EL (cell line): ENCODE data around the gene EVX1.
A peak's percentile ranks its signal among the peaks of the same experiment; 100 is the strongest.

Source experiments
- DNase-seq: peaks from one replicate; pipeline ENCODE4 v3.0.0-alpha.2; 2016

Gene EVX1

DNA sequence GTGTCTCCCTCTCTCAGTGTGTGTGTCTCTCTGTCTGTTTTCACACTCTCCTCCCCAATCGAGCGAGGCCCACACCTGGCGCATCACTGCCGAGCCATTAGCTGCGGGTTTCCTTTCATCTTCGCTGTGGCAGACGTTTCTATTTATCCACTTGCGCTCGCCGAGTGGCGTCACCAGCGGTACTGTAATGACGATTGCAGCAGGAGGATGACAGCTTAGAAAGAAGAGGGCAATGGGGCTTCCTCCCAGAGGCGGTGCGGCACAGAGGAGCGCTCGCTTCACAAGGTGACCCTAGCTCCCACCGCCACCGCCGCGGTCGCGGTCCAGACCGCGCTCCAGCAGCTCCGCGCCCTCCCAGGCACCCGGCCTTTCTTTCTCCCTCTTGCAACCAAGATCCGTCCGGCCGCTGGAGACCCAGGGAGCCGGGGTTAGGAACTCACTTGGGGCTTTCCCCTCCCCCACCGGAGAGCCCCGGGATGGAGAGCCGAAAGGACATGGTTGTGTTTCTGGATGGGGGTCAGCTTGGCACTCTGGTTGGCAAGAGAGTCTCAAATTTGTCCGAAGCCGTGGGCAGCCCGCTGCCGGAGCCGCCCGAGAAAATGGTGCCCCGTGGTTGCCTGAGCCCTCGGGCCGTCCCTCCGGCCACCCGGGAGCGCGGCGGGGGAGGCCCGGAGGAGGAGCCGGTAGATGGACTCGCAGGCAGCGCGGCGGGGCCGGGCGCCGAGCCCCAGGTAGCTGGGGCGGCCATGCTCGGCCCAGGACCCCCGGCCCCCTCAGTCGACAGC is at the start of gene EVX1:
TSS of gene EVX1 (plus strand) at position 248 of the 785 bp plus-strand sequence. CDS start at position 477, 229 bp downstream.
- DNase-seq, result peak; percentile 17

GRCh38 chr7:27193335-27194001 is 49.1 kb upstream of the EVX1 start:
- DNase-seq, result peak; percentile 68

GRCh38 chr7:27194002-27194352 is 48.6 kb upstream of the EVX1 start:
- DNase-seq, result no peak

GRCh38 chr7:27194686-27195379 is 47.8 kb upstream of the EVX1 start:
- peak; percentile 65 for DNase-seq

DNA sequence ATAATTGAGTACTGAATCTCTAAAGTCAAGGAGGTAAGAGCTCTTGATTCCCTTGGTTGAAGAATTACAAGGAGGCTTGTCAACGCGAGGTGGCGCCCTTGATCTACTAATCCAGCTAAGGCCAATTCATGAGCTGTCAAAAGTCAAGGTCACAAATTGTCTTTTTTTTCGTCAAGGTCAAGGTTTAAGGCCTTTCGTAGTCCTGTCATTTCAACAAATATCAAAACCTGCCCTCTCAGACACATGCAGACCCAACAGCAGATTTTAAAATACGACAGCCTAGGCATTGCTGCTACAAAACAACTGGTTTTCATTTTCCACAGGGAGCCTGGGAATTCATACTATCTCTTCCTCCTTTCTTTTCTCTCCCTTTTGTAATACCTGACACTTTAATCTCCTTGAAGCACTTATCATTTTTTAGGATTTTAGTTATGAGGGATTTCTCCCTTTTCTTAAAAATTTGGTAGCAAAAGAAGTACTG is 46.3 kb upstream of the EVX1 start:
- DNase-seq, result peak; percentile 86

DNA sequence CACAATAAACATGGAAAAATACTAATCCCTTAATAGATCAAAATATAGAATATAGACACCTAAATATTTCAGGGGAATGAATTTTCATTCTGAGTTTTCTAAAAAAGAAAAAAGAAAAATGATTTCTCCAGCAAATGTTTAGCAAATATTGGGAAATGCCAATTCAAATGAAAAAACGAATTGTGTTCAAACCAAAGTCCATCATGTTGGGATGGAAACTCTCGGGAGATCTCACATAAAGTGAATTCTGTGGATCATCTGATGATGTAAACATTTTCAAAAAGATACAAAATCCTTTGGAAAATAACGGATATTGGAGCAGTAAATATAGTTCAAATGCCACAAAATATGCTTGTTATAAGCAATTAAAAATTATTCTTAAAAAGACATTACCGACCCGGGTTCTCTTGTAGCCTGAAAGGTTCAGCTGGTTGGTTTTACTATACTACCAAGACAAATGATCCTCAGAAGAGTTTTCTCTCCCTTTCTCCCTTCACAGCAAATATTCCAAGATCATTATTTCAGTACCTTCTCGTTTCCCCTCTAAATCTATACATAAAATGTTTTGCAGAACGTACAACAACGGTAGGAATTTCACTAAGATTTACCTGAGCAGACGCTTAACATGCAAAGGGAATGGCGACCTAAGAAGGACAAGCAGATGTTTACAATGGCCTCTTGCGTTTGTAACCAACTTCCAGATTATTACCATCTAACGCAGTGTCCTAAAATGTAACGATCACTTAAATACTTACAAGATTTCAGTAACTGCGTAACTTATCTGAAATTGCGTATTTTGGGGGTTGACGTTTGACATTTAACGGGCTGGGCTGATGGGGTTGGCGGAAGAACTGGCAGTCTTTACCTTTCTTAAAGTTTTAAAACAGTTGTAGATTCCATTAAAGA is 45.2 kb upstream of the EVX1 start:
- DNase-seq, result peak; percentile 33

DNA sequence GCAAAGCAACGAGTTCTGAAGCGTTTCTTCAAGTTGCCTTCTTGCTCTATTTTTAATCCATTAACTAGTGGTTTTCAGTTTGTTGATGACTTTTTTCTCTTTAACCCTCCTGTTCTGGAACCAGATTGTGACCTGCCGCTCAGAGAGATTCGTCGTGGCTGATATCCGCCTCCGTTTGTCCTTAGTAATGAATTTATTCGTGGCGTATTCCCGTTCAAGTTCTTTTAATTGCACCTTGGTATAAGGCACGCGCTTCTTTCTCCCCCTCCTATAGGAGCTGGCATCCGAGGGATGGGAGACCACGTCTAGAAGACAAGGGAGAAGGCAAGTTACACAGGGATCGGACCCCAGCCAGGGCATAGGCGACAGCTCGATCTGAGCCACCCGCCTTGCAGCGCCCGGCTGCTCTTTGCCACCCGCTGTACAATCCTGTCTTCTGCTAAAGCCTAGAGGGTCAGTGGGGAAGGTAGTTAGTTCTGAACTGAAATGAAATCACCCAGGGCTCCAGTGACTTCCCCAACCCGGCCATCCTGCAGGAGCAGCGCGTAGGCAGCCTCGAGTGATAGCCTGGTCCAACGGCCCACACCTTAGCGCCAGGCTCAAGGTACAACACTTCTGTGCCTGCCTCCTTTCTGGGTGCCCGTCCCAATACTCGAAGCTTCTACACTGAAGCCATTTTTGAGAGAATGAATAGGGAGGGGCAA is 44.3 kb upstream of the EVX1 start:
- peak; percentile 45 for DNase-seq

DNA sequence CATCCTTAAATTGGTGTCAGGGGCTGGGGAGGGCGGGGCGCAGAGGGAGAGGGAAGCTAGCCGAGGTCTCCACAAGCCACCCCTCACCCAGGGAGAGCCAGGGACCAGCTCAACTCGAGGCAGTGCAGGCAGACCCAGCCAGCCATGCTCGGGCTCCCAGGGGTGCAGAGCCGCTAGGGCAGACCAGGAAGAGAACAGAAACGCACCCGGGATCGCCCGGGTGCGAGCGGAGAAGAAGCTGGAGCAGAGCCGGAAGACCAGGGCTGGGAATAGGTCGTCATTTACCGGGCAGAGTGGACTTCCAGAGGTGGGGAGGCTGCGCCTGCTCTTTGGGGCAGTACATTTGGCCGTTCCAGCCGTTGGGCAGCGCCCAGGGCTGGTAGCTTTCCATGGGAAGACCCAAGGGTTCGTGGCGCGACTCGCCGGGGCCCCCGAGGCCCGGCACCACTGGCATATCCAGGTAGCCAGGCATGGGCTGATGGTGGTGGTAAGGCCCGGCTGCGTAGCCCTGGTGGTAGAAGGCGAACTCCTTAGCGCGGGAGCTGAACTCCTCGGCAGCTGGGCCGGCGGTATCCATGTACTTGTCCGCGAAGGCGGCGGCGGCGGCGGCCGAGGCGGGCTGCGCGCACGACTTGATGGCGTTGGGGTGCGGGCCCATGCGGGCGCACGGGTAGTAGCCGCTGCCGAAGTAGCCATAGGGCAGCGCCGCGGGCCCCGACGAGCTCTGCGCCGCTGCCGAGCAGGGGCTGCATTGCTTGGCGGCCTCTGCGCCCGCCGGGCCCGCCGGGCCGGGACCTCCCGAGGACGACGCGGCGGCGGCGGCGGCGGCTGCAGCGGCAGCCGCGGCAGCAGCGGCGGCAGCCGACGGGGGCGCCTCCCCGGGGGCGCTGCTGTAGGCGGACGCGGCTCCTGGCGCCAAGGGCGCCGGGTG is 43.5 kb upstream of the EVX1 start:
- DNase-seq, result peak; percentile 52

DNA sequence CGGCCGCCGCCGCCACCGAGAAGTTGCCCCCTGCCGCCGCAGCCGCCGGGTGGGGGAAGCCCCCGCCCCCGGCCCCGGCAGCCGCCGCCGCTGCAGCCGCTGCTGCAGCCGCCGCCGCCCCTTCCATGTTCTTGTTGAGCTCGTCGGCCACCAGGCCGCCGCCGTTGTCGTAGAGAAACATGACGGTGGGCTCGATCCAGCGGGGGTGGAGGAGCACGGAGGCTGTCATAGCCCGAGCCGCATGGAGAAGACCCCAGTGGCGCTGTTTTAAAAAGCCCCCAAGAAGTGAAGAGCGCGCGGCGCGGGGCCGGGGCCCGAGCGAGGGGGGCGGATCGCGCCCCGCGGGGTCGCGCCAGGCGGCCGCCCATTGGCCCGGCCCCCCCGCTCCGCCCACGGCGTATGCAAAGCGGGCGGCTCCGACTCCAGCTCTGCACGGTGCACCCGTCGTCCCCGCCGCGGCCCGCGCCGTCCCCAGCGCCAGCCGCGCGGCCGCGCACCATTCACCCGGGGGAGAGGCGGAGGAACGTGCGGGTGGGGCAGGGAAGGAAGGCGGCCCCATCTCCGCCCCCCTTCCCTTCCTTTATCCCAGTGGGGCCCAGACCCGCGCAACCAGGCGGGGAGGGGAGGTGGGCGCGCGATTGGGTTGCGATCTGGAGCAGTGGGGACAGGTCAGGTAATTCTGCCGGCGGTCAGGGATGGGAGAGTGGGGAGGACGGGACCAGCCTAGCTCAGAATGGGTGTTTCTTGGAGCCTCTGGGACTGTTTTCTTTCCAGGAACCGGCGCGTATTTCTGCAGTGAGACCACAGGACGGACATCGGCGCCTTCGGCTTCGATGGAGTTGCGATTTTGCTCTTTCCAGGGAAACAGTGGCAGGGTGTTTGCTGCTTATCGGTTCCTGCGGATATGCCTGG is 42.5 kb upstream of the EVX1 start, which contains the start of gene HOXA13:
TSS of gene HOXA13 (minus strand) at position 243 of the 912 bp plus-strand sequence. CDS start at position 229, 14 bp downstream.
- DNase-seq, result peak; percentile 90

DNA sequence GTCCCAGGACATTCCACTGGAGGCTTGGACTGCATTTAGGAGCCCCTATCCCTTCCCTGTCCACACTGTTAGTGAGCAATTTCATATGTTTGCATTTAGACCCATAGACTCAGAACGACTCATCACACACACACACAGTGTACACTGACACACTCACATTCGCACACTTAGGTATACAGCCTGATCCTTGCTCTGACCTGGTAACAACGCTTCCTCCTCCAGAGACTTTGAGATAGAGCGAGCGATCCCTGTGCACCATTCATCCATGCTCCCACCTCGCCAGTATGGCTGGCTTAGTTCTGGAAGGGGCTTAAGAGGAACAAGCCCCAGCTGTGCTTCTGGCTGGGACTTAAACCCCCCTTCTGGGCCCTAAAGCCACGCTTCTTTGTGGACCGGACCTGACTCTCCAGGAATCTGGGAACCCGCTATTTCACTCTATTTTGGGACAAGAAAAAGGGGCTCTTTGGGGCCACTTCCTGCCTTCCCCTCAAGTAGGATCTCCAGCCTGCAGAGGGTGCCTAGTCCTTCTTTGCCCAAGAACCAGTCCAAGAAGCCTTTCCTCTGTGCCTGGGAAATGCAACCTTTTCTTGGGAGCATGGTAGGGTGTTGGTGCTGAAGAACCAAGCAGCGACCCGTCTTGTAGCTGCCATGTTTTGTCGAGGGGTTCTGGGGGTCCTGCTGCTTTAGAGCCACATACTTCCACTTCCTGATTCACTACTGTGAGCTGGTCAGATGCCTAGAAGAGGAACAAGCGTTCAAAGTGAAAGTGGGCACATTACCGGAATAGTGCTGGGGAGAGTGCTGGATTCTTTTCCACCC is 41.6 kb upstream of the EVX1 start:
- peak; percentile 28 for DNase-seq

DNA sequence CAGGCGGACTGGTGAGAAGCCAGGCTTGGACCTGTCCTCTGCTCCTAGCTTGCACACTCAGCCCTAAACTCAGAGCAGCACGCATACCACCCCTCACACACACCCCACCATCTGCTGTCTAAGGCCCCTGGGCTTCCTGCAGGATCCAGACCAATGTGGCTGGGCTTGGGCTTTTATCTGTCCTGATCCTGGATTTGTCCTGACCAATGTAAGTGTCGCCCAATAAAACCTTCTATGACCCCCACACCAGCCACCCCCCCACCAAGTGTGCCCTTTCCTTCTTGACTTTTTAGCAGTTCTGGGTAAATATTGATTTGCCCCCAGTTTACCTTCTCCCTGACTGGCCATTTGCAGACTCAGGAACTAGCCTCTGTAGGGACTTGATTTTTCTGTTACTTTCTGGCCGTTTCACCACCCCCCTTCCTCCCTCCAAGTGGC is 41.0 kb upstream of the EVX1 start:
- DNase-seq, result no peak

DNA sequence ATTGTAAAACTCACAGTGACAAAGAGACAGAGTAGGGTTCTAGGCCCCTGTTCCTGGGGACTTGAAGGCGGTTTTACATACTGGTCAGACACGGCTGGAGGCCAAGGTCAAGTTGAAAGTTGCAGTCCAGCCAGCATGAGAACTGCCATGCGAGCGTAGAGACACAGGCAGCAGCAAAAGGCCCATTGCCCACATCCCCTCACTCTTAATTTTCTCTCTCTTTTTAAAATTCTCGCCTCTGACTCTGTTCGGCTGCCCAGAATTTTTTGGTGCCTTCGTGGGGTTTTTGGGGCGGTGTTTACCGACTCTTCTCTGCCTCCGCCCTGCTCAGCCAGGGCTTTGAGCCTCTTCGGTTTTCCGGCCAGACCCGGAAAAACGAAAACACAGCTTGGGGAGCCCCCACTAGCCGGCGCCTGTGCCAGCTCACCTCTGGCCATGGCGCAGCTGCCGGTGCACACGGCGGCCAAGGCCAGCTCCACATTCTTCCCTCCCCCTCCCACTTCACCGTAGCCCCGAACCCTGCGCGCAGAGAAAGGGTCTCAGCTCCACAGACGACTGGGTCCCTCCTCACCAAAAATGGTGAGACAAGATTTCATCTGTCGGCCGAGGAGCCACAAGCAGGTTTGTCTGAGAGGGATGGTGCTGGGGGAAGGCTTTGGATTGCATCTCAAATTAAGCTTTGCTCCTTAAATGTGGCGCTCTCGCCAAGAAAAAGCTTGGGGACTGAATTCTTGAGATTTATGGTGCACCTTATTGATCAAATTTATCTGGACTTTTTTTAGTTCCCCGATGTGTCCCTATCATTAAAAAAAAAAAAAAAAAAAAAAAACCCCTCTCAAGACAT is 40.4 kb upstream of the EVX1 start:
- DNase-seq, result no peak

GRCh38 chr7:27202862-27203134 is 39.8 kb upstream of the EVX1 start:
- no peak for DNase-seq

DNA sequence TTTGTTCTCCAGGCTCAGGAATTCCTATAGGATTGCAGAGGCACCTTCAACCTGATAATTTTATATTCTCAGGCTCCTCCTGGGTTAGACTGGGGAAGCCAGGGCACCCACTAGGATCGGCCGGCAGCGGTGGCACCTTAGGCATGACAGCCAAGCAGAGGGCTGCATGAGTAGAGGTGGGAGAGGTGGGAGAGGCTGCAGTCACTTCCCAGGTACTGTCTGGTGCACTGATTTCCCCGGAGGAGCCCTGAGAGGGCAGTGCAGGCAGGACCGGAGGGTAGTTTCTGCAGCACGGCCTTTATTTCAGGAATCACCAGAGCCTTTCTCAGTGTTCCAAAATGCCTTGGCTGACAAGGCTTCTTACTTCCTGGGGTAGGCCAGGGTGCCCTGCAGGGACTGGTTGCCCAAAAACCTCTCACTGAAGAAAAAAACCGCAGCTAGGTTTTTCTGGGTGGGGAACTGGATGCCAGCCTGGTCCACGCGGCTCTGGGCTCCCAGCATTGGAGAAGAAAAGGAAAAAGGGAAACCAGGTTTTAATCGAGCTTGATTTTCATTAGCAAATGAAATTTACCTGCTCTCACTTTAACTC is 39.1 kb upstream of the EVX1 start:
- DNase-seq, result no peak

DNA sequence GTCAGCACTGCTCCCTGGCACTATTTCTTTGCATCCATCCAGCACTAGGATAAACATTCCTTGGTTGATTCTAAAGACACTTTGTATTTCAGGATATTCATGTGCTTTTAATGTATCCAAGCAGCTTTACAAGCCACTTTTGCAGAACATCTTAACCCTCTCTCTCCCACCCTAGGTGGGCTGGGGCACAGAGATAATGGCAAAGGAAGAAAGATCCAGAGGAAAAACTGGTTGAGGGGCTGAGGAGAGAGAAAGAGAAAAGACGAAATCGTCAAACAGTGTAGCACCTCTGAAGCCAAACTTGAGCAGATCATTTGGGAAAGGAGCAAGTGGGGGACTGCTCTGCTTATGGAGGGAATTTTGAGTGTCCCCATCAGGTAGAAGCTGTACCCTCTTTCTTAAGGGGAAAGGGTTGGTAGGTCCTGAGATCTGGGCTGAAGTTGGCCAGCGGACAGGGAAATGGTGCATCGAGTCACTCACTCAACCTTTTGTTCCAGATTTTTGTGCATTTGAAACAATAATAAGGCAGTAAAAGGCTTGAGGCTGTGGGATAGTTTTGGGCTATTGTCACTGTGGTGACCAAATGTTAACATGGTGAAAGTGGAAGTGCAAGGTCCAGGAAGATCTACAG is 38.5 kb upstream of the EVX1 start:
- DNase-seq, result no peak

DNA sequence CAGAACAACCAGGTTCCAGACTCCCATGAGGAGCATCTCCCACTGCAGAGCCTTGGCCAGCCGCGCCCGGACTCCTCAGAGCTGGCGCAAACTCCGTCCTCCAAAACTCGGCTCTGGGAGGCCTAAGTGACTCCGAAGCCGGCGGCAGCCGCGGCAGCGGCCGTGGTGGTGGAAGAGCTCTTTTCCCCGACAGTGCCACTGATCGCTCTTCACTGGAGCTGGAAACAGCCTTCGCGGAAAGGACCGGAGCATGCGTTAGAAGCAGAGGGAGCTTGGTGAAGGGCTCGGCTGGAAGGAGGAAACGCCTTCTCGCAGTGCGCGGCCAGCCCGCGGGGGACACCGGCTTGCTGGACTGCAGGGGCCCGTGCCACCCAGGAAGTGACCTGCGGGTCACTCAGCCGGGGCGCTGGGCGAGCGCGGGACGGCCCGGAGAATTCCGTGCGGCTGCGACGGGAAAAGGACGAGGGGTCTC is 37.7 kb upstream of the EVX1 start:
- DNase-seq, result peak; percentile 29
